ENCODE measurements around the gene INO80. TPM values are rescaled to one million over a fixed set of nuclear protein-coding genes. Genes with fewer than 3 reads are reported as not detected.

The INO80 gene
- total and polyA plus RNA-seq, 2 donors (not counting 1 experiment from before 2014, with no cell fraction given) = 16.3 to 55.7 TPM

DNA sequence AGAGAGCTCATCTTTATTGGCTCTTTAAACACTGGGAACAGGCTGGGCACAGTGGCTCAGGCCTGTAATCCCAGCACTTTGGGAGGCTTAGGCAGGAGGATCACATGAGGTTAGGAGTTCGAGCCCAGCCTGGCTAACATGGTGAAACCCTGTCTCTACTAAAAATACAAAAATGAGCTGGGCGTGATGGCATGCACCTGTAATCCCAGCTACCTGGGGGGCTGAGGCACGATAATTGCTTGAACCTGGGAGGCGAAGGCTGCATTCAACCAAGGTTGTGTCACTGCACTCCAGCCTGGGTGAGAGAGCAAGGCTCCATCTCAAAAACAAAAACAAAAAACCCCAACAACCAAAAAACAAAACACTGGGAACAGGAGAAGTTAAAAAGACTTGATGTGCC lies 90.7 kb downstream of the INO80 start:
- H3K27ac Mint-ChIP-seq = no peak overlapping the region
- no peaks in the 10 kb centered on the region for H3K4me1 ChIP-seq (ENCODE audit: control insufficient read depth in 2 of 2, insufficient read depth in 2 of 2, low read length in 2 of 2)
- H3K4me3 ChIP-seq (ENCODE audit: control extremely low read depth in 1 of 5, extremely low read depth in 1 of 5, insufficient read depth in 1 of 5, low read depth in 2 of 5, low read length in 4 of 5) = no peak overlapping the region
- DNase-seq = no peak
- H3K36me3 ChIP-seq (replicated peaks in 1 of 2; ENCODE audit: control extremely low read depth in 1 of 2, control insufficient read depth in 1 of 2, extremely low read depth in 1 of 2, insufficient read depth in 2 of 2, low read length in 1 of 2) = peaks cover 23 to 59% of the 10 kb centered on the region in 2 experiments
- CTCF ChIA-PET = interaction anchor here (0.9 to 12.2 kb wide), 5 partner anchors 11 to 167 kb away, joined by 4 to 176 read pairs (median 7); partner anchors contain the start of gene VPS18
- H2AFZ ChIP-seq (ENCODE audit: insufficient read depth, low read depth, low read length, poor library complexity, severe bottlenecking) = no peak overlapping the region
- H3K4me3 Mint-ChIP-seq = no peak overlapping the region
- POLR2A ChIA-PET = no interaction called here
- H3K27me3 ChIP-seq (replicated peaks in 1 of 4; ENCODE audit: control extremely low read depth in 1 of 4, control insufficient read depth in 3 of 4, insufficient read depth in 4 of 4, low read length in 3 of 4) = no peaks in the 10 kb centered on the region
- peaks cover 7% of the 10 kb centered on the region for H4K20me1 ChIP-seq (ENCODE audit: control insufficient read depth, insufficient read depth, low read length, poor library complexity, severe bottlenecking)
- no peak overlapping the region for H3K27ac ChIP-seq (ENCODE audit: low read length in 2 of 2)
- WGBS (ENCODE audit: insufficient coverage) = 100% methylated on average over 3 of the region's 4 CpGs
- H3K9me3 Mint-ChIP-seq (ENCODE audit: insufficient read depth) = no peaks in the 10 kb centered on the region
- H3K9me3 ChIP-seq (ENCODE audit: control extremely low read depth in 1 of 3, control insufficient read depth in 2 of 3, insufficient read depth in 1 of 3, low read length in 2 of 3) = no peaks in the 10 kb centered on the region
- H3K9ac ChIP-seq (ENCODE audit: low read length) = no peak overlapping the region
- H3K4me2 ChIP-seq (replicated peaks; ENCODE audit: low read depth, low read length, poor library complexity, severe bottlenecking) = no peak overlapping the region
- no peaks in the 10 kb centered on the region for H3K4me1 Mint-ChIP-seq
- peaks cover 3% of the 10 kb centered on the region for H3K79me2 ChIP-seq (ENCODE audit: control insufficient read depth, insufficient read depth, low read length)
- ATAC-seq (ENCODE audit: low read depth) = no peak
- H3K27me3 Mint-ChIP-seq = no peaks in the 10 kb centered on the region
- intact Hi-C loops (cut with micrococcal nuclease) = no loop called here
- TF ChIP-seq CTCF (IDR thresholded peaks at IDR 0.05) (no peak), EZH2 (IDR thresholded peaks at IDR 0.05; ENCODE audit: borderline replicate concordance, insufficient read depth, low read depth, low read length, poor library complexity, severe bottlenecking) (no peak)

DNA sequence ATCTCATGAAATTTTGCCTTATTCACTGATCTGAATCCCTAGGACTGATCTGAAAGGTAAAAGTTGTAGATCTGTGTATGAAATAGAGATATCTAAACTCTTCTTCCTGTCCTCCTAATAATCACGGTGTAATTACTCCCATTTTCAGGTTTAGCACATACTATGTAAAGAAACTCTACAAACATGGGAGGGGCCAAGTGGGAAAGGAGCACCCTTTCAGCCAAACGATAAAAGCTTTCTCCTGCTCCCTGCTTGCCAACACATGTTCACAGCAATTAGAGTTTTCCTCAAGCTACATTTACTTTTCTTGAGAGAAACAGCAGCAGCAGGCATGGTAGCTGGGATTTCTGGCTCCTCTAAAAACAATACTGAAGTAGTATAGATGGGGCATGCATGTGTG lies 91.2 kb downstream of the INO80 start:
- no peak overlapping the region for H3K4me3 ChIP-seq (ENCODE audit: control extremely low read depth in 1 of 5, extremely low read depth in 1 of 5, insufficient read depth in 1 of 5, low read depth in 2 of 5, low read length in 4 of 5)
- H3K27ac Mint-ChIP-seq = no peak overlapping the region
- TF ChIP-seq EZH2 (IDR thresholded peaks at IDR 0.05; ENCODE audit: borderline replicate concordance, insufficient read depth, low read depth, low read length, poor library complexity, severe bottlenecking) (no peak), CTCF (IDR thresholded peaks at IDR 0.05) (no peak)
- ChIA-PET CTCF (interaction anchor here (0.9 to 12.2 kb wide), 5 partner anchors 11 to 166 kb away, joined by 4 to 176 read pairs (median 7); partner anchors contain the start of gene VPS18), POLR2A (no interaction called here)
- no CpG with 5 or more reads among the region's 2 CpGs for WGBS (ENCODE audit: insufficient coverage)
- no peak overlapping the region for H2AFZ ChIP-seq (ENCODE audit: insufficient read depth, low read depth, low read length, poor library complexity, severe bottlenecking)
- H3K9me3 Mint-ChIP-seq (ENCODE audit: insufficient read depth) = no peaks in the 10 kb centered on the region
- H3K27me3 Mint-ChIP-seq = no peaks in the 10 kb centered on the region
- no peak overlapping the region for H3K9ac ChIP-seq (ENCODE audit: low read length)
- DNase-seq (no peak), ATAC-seq (ENCODE audit: low read depth) (no peak)
- no peaks in the 10 kb centered on the region for H3K4me1 ChIP-seq (ENCODE audit: control insufficient read depth in 2 of 2, insufficient read depth in 2 of 2, low read length in 2 of 2)
- intact Hi-C loops (cut with micrococcal nuclease) = loop anchor here (5.0 kb wide), 2 partner anchors 83 to 168 kb away; no protein-coding TSS in a partner anchor
- H3K4me2 ChIP-seq (replicated peaks; ENCODE audit: low read depth, low read length, poor library complexity, severe bottlenecking) = no peak overlapping the region
- H3K9me3 ChIP-seq (ENCODE audit: control extremely low read depth in 1 of 3, control insufficient read depth in 2 of 3, insufficient read depth in 1 of 3, low read length in 2 of 3) = no peaks in the 10 kb centered on the region
- no peak overlapping the region for H3K27ac ChIP-seq (ENCODE audit: low read length in 2 of 2)
- peaks cover 7% of the 10 kb centered on the region for H4K20me1 ChIP-seq (ENCODE audit: control insufficient read depth, insufficient read depth, low read length, poor library complexity, severe bottlenecking)
- peaks cover 23 to 58% of the 10 kb centered on the region in 2 experiments for H3K36me3 ChIP-seq (replicated peaks in 1 of 2; ENCODE audit: control extremely low read depth in 1 of 2, control insufficient read depth in 1 of 2, extremely low read depth in 1 of 2, insufficient read depth in 2 of 2, low read length in 1 of 2)
- no peak overlapping the region for H3K4me3 Mint-ChIP-seq
- H3K4me1 Mint-ChIP-seq = no peaks in the 10 kb centered on the region
- H3K79me2 ChIP-seq (ENCODE audit: control insufficient read depth, insufficient read depth, low read length) = peaks cover 3% of the 10 kb centered on the region
- H3K27me3 ChIP-seq (replicated peaks in 1 of 4; ENCODE audit: control extremely low read depth in 1 of 4, control insufficient read depth in 3 of 4, insufficient read depth in 4 of 4, low read length in 3 of 4) = no peaks in the 10 kb centered on the region

All from B cell (primary cell).